ENCODE results near the gene ZNF574.
A peak's percentile ranks its signal among the peaks of the same experiment; 100 is the strongest.

The ZNF574 gene

GRCh38 chr19:42102877-42103276 lies 26.9 kb downstream of the ZNF574 start:
- no peak for DNase-seq (ENCODE audit: low read depth)

GRCh38 chr19:42105368-42105767 lies 29.4 kb downstream of the ZNF574 start:
- DNase-seq (ENCODE audit: low read depth) = no peak

GRCh38 chr19:42108527-42109389 lies 32.8 kb downstream of the ZNF574 start:
- DNase-seq (ENCODE audit: low read depth) = peak; percentile 75

- no peak for DNase-seq (ENCODE audit: low read depth)
These were observed 33.9 kb downstream of the ZNF574 start for GRCh38 chr19:42109896-42110295.

GRCh38 chr19:42110658-42111057 lies 34.7 kb downstream of the ZNF574 start:
- no peak for DNase-seq (ENCODE audit: low read depth)

GRCh38 chr19:42111384-42111783 lies 35.4 kb downstream of the ZNF574 start:
- DNase-seq (ENCODE audit: low read depth) = no peak

GRCh38 chr19:42111811-42112210 lies 35.8 kb downstream of the ZNF574 start:
- no peak for DNase-seq (ENCODE audit: low read depth)

- no peak for DNase-seq (ENCODE audit: low read depth)
These were observed 37.8 kb downstream of the ZNF574 start for GRCh38 chr19:42113641-42114348.

- DNase-seq (ENCODE audit: low read depth) = no peak
These were observed 38.4 kb downstream of the ZNF574 start for GRCh38 chr19:42114412-42114811.

GRCh38 chr19:42115219-42115618 lies 39.3 kb downstream of the ZNF574 start:
- DNase-seq (ENCODE audit: low read depth) = no peak

- no peak for DNase-seq (ENCODE audit: low read depth)
These were observed 39.7 kb downstream of the ZNF574 start for GRCh38 chr19:42115705-42116104.

GRCh38 chr19:42116308-42117075 lies 40.5 kb downstream of the ZNF574 start:
- no peak for DNase-seq (ENCODE audit: low read depth)

GRCh38 chr19:42117076-42117475 lies 41.1 kb downstream of the ZNF574 start:
- no peak for DNase-seq (ENCODE audit: low read depth)

GRCh38 chr19:42120276-42120980 lies 44.5 kb downstream of the ZNF574 start:
- DNase-seq (ENCODE audit: low read depth) = no peak

GRCh38 chr19:42121036-42121621 lies 45.2 kb downstream of the ZNF574 start:
- DNase-seq (ENCODE audit: low read depth) = no peak

- peak; percentile 76 for DNase-seq (ENCODE audit: low read depth)
These were observed 45.7 kb downstream of the ZNF574 start for GRCh38 chr19:42121656-42122069.

- DNase-seq (ENCODE audit: low read depth) = peak; percentile 57
These were observed 47.0 kb downstream of the ZNF574 start for GRCh38 chr19:42122691-42123607.

- DNase-seq (ENCODE audit: low read depth) = no peak
These were observed 47.8 kb downstream of the ZNF574 start for GRCh38 chr19:42123765-42124164.

- no peak for DNase-seq (ENCODE audit: low read depth)
These were observed 48.5 kb downstream of the ZNF574 start for GRCh38 chr19:42124386-42124901.

GRCh38 chr19:42125536-42125935 lies 49.6 kb downstream of the ZNF574 start:
- no peak for DNase-seq (ENCODE audit: low read depth)

Measured in stimulated activated CD8-positive, alpha-beta memory T cell treated with anti-CD3 and anti-CD28 coated beads, Interleukin-4, amount 100 ng/mL, for 24 hours (primary cell).